Tibial artery (tissue), 4 donors: ENCODE data around the gene KRTAP4-12.
"Not testable (repeated sequence)": the region's sequence is repeated elsewhere in the genome, so short reads cannot be mapped to it uniquely, and the experiment has no call there.

Source experiments
- DNase-seq, 2 donors: peaks; one replicate each; pipeline ENCODE4 v3.0.0-alpha.2; 2019
- H3K27ac ChIP-seq, 2 donors: fragments of 200-600 bp; sonication (generic) in 1 of 2; 1 replicate in 1 of 2; 2 replicates in 1 of 2; pipeline ENCODE4 v1.5.1; 2018 to 2019; ENCODE audit warnings: mild to moderate bottlenecking in 1 of 2
- H3K27me3 ChIP-seq, 2 donors: fragments of 200-600 bp; sonication (generic) in 1 of 2; one replicate each; pipeline versions ENCODE4 v1.5.1 to v1.6.0; 2016 to 2019
- H3K36me3 ChIP-seq, 3 donors: fragments of 200-600 bp; sonication (generic) in 2 of 3; one replicate each; pipeline ENCODE4 v1.5.1; 2016 to 2019; ENCODE audit warnings: mild to moderate bottlenecking in 2 of 3
- H3K4me1 ChIP-seq, 4 donors: fragments of 200-600 bp; sonication (generic) in 2 of 4; 1 replicate in 3 of 4; 2 replicates in 1 of 4; pipeline ENCODE4 v1.5.1; 2016 to 2019
- H3K4me3 ChIP-seq, 2 donors: fragments of 200-600 bp; sonication (generic) in 1 of 2; 1 replicate in 1 of 2; 2 replicates in 1 of 2; pipeline ENCODE4 v1.5.1; 2018 to 2019; ENCODE audit warnings: mild to moderate bottlenecking in 2 of 2
- H3K9me3 ChIP-seq, 3 donors: fragments of 200-600 bp; sonication (generic) in 1 of 3; one replicate each; pipeline ENCODE4 v1.5.1; 2016 to 2019
- CTCF ChIP-seq, 2 experiments: fragments of 200-600 bp in 1 of 2; fragments of 450-650 bp in 1 of 2; IDR thresholded peaks; one replicate each; pipeline ENCODE4 v1.5.1; 2017 to 2019; ENCODE audit warnings: antibody characterized with exemption in 2 of 2, mild to moderate bottlenecking in 1 of 2, moderate library complexity in 1 of 2
- intact Hi-C: fragments of 100-400 bp; cut with DNase I; formaldehyde crosslinking; loops from one replicate; pipeline ENCODE4 v1.15.0; 2023; ENCODE audit warnings: low total_unique reads

The KRTAP4-12 gene

GRCh38 chr17:41123991-41124371 lies at the start of gene KRTAP4-12:
Gene KRTAP4-12 (minus strand): TSS chr17:41124182. CDS start chr17:41124122, 60 bp downstream.
- intact Hi-C loops, H3K4me3 ChIP-seq, H3K27ac ChIP-seq, H3K36me3 ChIP-seq, H3K9me3 ChIP-seq, H3K27me3 ChIP-seq, H3K4me1 ChIP-seq, DNase-seq: not testable (repeated sequence)

- no peak overlapping the region for H3K4me3 ChIP-seq
- no peaks in the 10 kb centered on the region for H3K36me3 ChIP-seq
- H3K9me3 ChIP-seq: no peaks in the 10 kb centered on the region
- intact Hi-C loops: no loop called here
- no peaks in the 10 kb centered on the region for H3K4me1 ChIP-seq
- no peak for DNase-seq
- no peak for TF ChIP-seq CTCF (IDR thresholded peaks at IDR 0.05)
- no peak overlapping the region for H3K27ac ChIP-seq
- no peaks in the 10 kb centered on the region for H3K27me3 ChIP-seq
Measured at GRCh38 chr17:41171886-41172285, 47.9 kb upstream of the KRTAP4-12 start.

GRCh38 chr17:41168121-41168520 lies 44.1 kb upstream of the KRTAP4-12 start, which contains the start of gene KRTAP4-3:
Gene KRTAP4-3 (minus strand): TSS chr17:41168221. CDS start chr17:41168172, 49 bp downstream.
- no peak within 1 kb of the TSS for H3K4me3 ChIP-seq
- TF ChIP-seq CTCF (IDR thresholded peaks at IDR 0.05): no peak
- no peak within 1 kb of the TSS for H3K27ac ChIP-seq
- intact Hi-C loops: no loop called here
- H3K36me3 ChIP-seq: no peaks in the 10 kb centered on the region
- H3K9me3 ChIP-seq: no peaks in the 10 kb centered on the region
- H3K4me1 ChIP-seq: no peaks in the 10 kb centered on the region
- no peak for DNase-seq
- no peaks in the 10 kb centered on the region for H3K27me3 ChIP-seq

GRCh38 chr17:41167561-41167960 lies 43.6 kb upstream of the KRTAP4-12 start:
- intact Hi-C loops: no loop called here
- TF ChIP-seq CTCF (IDR thresholded peaks at IDR 0.05): no peak
- no peak overlapping the region for H3K27ac ChIP-seq
- DNase-seq: no peak
- no peaks in the 10 kb centered on the region for H3K27me3 ChIP-seq
- H3K36me3 ChIP-seq: no peaks in the 10 kb centered on the region
- no peaks in the 10 kb centered on the region for H3K9me3 ChIP-seq
- no peak overlapping the region for H3K4me3 ChIP-seq
- H3K4me1 ChIP-seq: no peaks in the 10 kb centered on the region

GRCh38 chr17:41163828-41164227 lies 39.8 kb upstream of the KRTAP4-12 start:
- Histone ChIP-seq H3K9me3 (no peaks in the 10 kb centered on the region), H3K4me1 (no peaks in the 10 kb centered on the region), H3K27me3 (peaks cover 0 to 12% of the 10 kb centered on the region in 2 donors), H3K36me3 (no peaks in the 10 kb centered on the region), H3K27ac (no peak overlapping the region), H3K4me3 (no peak overlapping the region)
- no peak for DNase-seq
- no peak for TF ChIP-seq CTCF (IDR thresholded peaks at IDR 0.05)
- intact Hi-C loops: no loop called here

GRCh38 chr17:41160648-41161047 lies 36.7 kb upstream of the KRTAP4-12 start, which contains the start of gene KRTAP4-4:
Gene KRTAP4-4 (minus strand): TSS chr17:41160748. CDS start chr17:41160691, 57 bp downstream.
- Histone ChIP-seq H3K27ac (no peak within 1 kb of the TSS), H3K36me3 (no peaks in the 10 kb centered on the region), H3K4me1 (no peaks in the 10 kb centered on the region), H3K9me3 (no peaks in the 10 kb centered on the region), H3K4me3 (no peak within 1 kb of the TSS), H3K27me3 (peaks cover 0 to 21% of the 10 kb centered on the region in 2 donors)
- intact Hi-C loops: no loop called here
- no peak for TF ChIP-seq CTCF (IDR thresholded peaks at IDR 0.05)
- no peak for DNase-seq

GRCh38 chr17:41160190-41160589 lies 36.2 kb upstream of the KRTAP4-12 start:
- H3K27ac ChIP-seq, H3K4me1 ChIP-seq, intact Hi-C loops, H3K9me3 ChIP-seq, H3K4me3 ChIP-seq, DNase-seq, H3K36me3 ChIP-seq: not testable (repeated sequence)
- H3K27me3 ChIP-seq: peaks cover 0 to 21% of the 10 kb centered on the region in 2 donors
